Astrocyte (in vitro differentiated cells and primary cell): ENCODE results near the gene HIPK1. TPM values are rescaled to one million over a fixed set of nuclear protein-coding genes. Genes with fewer than 3 reads are reported as not detected.

ENCODE experiments used
- DNase-seq: peaks from one replicate; pipeline ENCODE4 v3.0.0-alpha.2; 2010; ENCODE audit warnings: low read depth
- FAIRE-seq: peaks from 2 replicates; lab custom pipeline; 2011; peaks lifted over from hg19 to GRCh38; lab: Jason Lieb, UNC
- H2AFZ ChIP-seq: 2 replicates; pipeline ENCODE4 v1.6.0; 2012; ENCODE audit warnings: low read depth, low read length, inconsistent platforms
- H3K27ac ChIP-seq: 2 replicates; pipeline ENCODE4 v1.5.1; 2011; ENCODE audit warnings: low read depth, low read length, inconsistent platforms
- H3K27me3 ChIP-seq: 2 replicates; pipeline ENCODE4 v1.6.0; 2011; ENCODE audit warnings: low read length, inconsistent platforms; ENCODE audit not compliant: insufficient read depth
- H3K36me3 ChIP-seq: 2 replicates; pipeline ENCODE4 v1.5.1; 2011; ENCODE audit warnings: low read length, inconsistent platforms; ENCODE audit not compliant: insufficient read depth
- H3K4me1 ChIP-seq: 2 replicates; pipeline ENCODE4 v1.5.1; 2011; ENCODE audit warnings: low read length, inconsistent platforms; ENCODE audit not compliant: insufficient read depth
- H3K4me2 ChIP-seq: 2 replicates; pipeline ENCODE4 v1.6.0; 2012; ENCODE audit warnings: low read length, inconsistent platforms
- H3K4me3 ChIP-seq: 2 replicates; pipeline ENCODE4 v1.5.1; 2011; ENCODE audit warnings: low read depth, mild to moderate bottlenecking, low read length, inconsistent platforms; ENCODE audit not compliant: insufficient read depth
- H3K79me2 ChIP-seq: 2 replicates; pipeline ENCODE4 v1.6.0; 2012; ENCODE audit warnings: mild to moderate bottlenecking, low read length, inconsistent platforms; ENCODE audit not compliant: insufficient read depth
- H3K9ac ChIP-seq: 2 replicates; pipeline ENCODE4 v1.6.0; 2012; ENCODE audit warnings: mild to moderate bottlenecking, low read length, inconsistent platforms
- H3K9me3 ChIP-seq: 2 replicates; pipeline ENCODE4 v1.5.1; 2012; ENCODE audit warnings: low read depth, mild to moderate bottlenecking, low read length, inconsistent platforms; ENCODE audit not compliant: insufficient read depth
- H4K20me1 ChIP-seq: 2 replicates; pipeline ENCODE4 v1.6.0; 2012; ENCODE audit warnings: low read length, inconsistent platforms; ENCODE audit not compliant: insufficient read depth
- H3K27ac Mint-ChIP-seq: one replicate; pipeline ENCODE4 v1.8.0; 2021; ENCODE audit warnings: mild to moderate bottlenecking, mixed read lengths; ENCODE audit not compliant: unreplicated experiment
- H3K27me3 Mint-ChIP-seq: one replicate; pipeline ENCODE4 v1.8.0; 2021; ENCODE audit warnings: low read depth, mixed read lengths; ENCODE audit not compliant: unreplicated experiment
- H3K36me3 Mint-ChIP-seq: one replicate; pipeline ENCODE4 v1.8.0; 2021; ENCODE audit warnings: low read depth, mixed read lengths; ENCODE audit not compliant: unreplicated experiment
- H3K4me1 Mint-ChIP-seq: one replicate; pipeline ENCODE4 v1.8.0; 2021; ENCODE audit warnings: low read depth, mixed read lengths; ENCODE audit not compliant: unreplicated experiment
- H3K4me3 Mint-ChIP-seq: one replicate; pipeline ENCODE4 v1.8.0; 2021; ENCODE audit warnings: mild to moderate bottlenecking, moderate library complexity, mixed read lengths; ENCODE audit not compliant: unreplicated experiment
- H3K9me3 Mint-ChIP-seq: one replicate; pipeline ENCODE4 v1.8.0; 2021; ENCODE audit warnings: mild to moderate bottlenecking, mixed read lengths; ENCODE audit not compliant: unreplicated experiment
- CTCF ChIP-seq: IDR thresholded peaks from 2 replicates; pipeline ENCODE4 v1.5.1; 2011; ENCODE audit warnings: low read depth, mild to moderate bottlenecking, inconsistent platforms, low read length, moderate library complexity; ENCODE audit not compliant: insufficient read depth
- EZH2 ChIP-seq: IDR thresholded peaks from 2 replicates; pipeline ENCODE4 v1.6.1; 2012; ENCODE audit warnings: mild to moderate bottlenecking, low read length, inconsistent platforms; ENCODE audit not compliant: insufficient read depth
- total RNA-seq: library from RNA; stranded (reverse); gene quantifications from 2 replicates; pipeline ENCODE4 v1.2.1, GENCODE V29; 2021

HIPK1 gene
- total RNA-seq, 1 donor from 2014 or later = 55.4 TPM

GRCh38 chr1:113941245-113941559 is 12.1 kb downstream of the HIPK1 start:
- Histone ChIP-seq H3K4me3 (no peak overlapping the region), H2AFZ (no peak overlapping the region), H3K27ac (no peak overlapping the region), H3K9me3 (no peaks in the 10 kb centered on the region), H3K36me3 (peaks cover 11% of the 10 kb centered on the region), H3K4me1 (no peaks in the 10 kb centered on the region), H4K20me1 (peaks cover 71% of the 10 kb centered on the region), H3K4me2 (no peak overlapping the region), H3K27me3 (no peaks in the 10 kb centered on the region), H3K79me2 (peaks cover 85% of the 10 kb centered on the region), H3K9ac (no peak overlapping the region)
- TF ChIP-seq EZH2 (no peak), CTCF (no peak)
- H3K27me3 Mint-ChIP-seq = no peaks in the 10 kb centered on the region
- no peak overlapping the region for H3K4me3 Mint-ChIP-seq
- FAIRE-seq (no peak), DNase-seq (no peak)
- H3K4me1 Mint-ChIP-seq = peaks cover 4% of the 10 kb centered on the region
- no peak overlapping the region for H3K27ac Mint-ChIP-seq
- H3K9me3 Mint-ChIP-seq = peaks cover 3% of the 10 kb centered on the region
- H3K36me3 Mint-ChIP-seq = peaks cover 14% of the 10 kb centered on the region

- H3K27me3 ChIP-seq = no peaks in the 10 kb centered on the region
- FAIRE-seq = no peak
- peaks cover 3% of the 10 kb centered on the region for H3K4me1 ChIP-seq
- no peak overlapping the region for H3K27ac ChIP-seq
- peaks cover 84% of the 10 kb centered on the region for H3K79me2 ChIP-seq
- DNase-seq = no peak
- H3K4me3 Mint-ChIP-seq = no peak overlapping the region
- no peak overlapping the region for H3K27ac Mint-ChIP-seq
- H3K4me3 ChIP-seq = no peak overlapping the region
- H3K36me3 ChIP-seq = peaks cover 11% of the 10 kb centered on the region
- TF ChIP-seq CTCF (no peak), EZH2 (no peak)
- no peak overlapping the region for H2AFZ ChIP-seq
- H3K4me2 ChIP-seq = no peak overlapping the region
- peaks cover 71% of the 10 kb centered on the region for H4K20me1 ChIP-seq
- H3K36me3 Mint-ChIP-seq = peaks cover 14% of the 10 kb centered on the region
- H3K4me1 Mint-ChIP-seq = peaks cover 7% of the 10 kb centered on the region
- H3K27me3 Mint-ChIP-seq = no peaks in the 10 kb centered on the region
- peaks cover 3% of the 10 kb centered on the region for H3K9me3 Mint-ChIP-seq
- no peaks in the 10 kb centered on the region for H3K9me3 ChIP-seq
- H3K9ac ChIP-seq = no peak overlapping the region
Observed at GRCh38 chr1:113942527-113942926, 13.4 kb downstream of the HIPK1 start.

GRCh38 chr1:113943028-113943811 is 14.1 kb downstream of the HIPK1 start:
- Mint-ChIP-seq H3K27me3 (no peaks in the 10 kb centered on the region), H3K4me1 (peaks cover 9% of the 10 kb centered on the region), H3K9me3 (peaks cover 3% of the 10 kb centered on the region), H3K4me3 (no peak overlapping the region), H3K27ac (no peak overlapping the region), H3K36me3 (peaks cover 14% of the 10 kb centered on the region)
- Histone ChIP-seq H3K9ac (no peak overlapping the region), H2AFZ (no peak overlapping the region), H3K4me2 (no peak overlapping the region), H3K9me3 (no peaks in the 10 kb centered on the region), H3K36me3 (peaks cover 11% of the 10 kb centered on the region), H4K20me1 (peaks cover 71% of the 10 kb centered on the region), H3K4me3 (no peak overlapping the region), H3K79me2 (peaks cover 84% of the 10 kb centered on the region), H3K27me3 (no peaks in the 10 kb centered on the region), H3K4me1 (peaks cover 4% of the 10 kb centered on the region), H3K27ac (no peak overlapping the region)
- FAIRE-seq (no peak), DNase-seq (no peak)
- TF ChIP-seq CTCF (no peak), EZH2 (no peak)
